ENCODE data around the gene WWOX. TPM values are rescaled to one million over a fixed set of nuclear protein-coding genes. Genes with fewer than 3 reads are reported as not detected.

Gene WWOX
- total and polyA plus RNA-seq, 2 of the 8 experiments (the other 6 are each of a cell fraction or from before 2014, with no cell fraction given): 5.4 to 16.7 TPM

- TF ChIP-seq SP2 (IDR thresholded peaks at IDR 0.05; ENCODE audit: low read length): no peak
- TF ChIP-seq RBBP5 (IDR thresholded peaks at IDR 0.05; ENCODE audit: borderline replicate concordance, low read depth, low read length): no peak
- no peak for TF ChIP-seq SIRT6 (IDR thresholded peaks at IDR 0.05; ENCODE audit: low read length)
- no peak for TF ChIP-seq FOSL1 (IDR thresholded peaks at IDR 0.05; ENCODE audit: insufficient read depth, low read depth, low read length)
- no peak for TF ChIP-seq E2F6 (IDR thresholded peaks at IDR 0.05)
- TF ChIP-seq TCF12 (IDR thresholded peaks at IDR 0.05; ENCODE audit: low read depth, low read length): no peak
- no peak for TF ChIP-seq RAD21 (IDR thresholded peaks at IDR 0.05 in 1 of 2, conservative IDR thresholded peaks at IDR 0.05 in 1 of 2; ENCODE audit: low read depth in 2 of 2, low read length in 2 of 2)
- TF ChIP-seq SRF (IDR thresholded peaks at IDR 0.05; ENCODE audit: low read depth, low read length): no peak
- TF ChIP-seq NANOG (IDR thresholded peaks at IDR 0.05; ENCODE audit: insufficient read depth, low read depth, low read length, poor library complexity, severe bottlenecking): no peak
- no peak for TF ChIP-seq SAP30 (IDR thresholded peaks at IDR 0.05; ENCODE audit: insufficient read depth, insufficient replicate concordance, low read length)
- TF ChIP-seq SIN3A (conservative IDR thresholded peaks at IDR 0.05 in 1 of 2, IDR thresholded peaks at IDR 0.05 in 1 of 2; ENCODE audit: low read depth in 1 of 2, low read length in 2 of 2): no peak
- TF ChIP-seq SP1 (IDR thresholded peaks at IDR 0.05; ENCODE audit: low read depth, low read length): no peak
These were observed 656.6 kb downstream of the WWOX start (continued) for GRCh38 chr16:78755751-78756661.

Measured in H1 (cell line).